HEK293 (cell line): ENCODE results near the gene LAMC2.

ENCODE experiments used
- CTCF ChIA-PET: fragments of 350-600 bp; formaldehyde crosslinking; extraction: SDS; loops from one replicate; lab custom pipeline; 2021; ENCODE audit warnings: antibody characterized with exemption; lab: Yijun Ruan, JAX
- POLR2A ChIA-PET: fragments of 300-600 bp; formaldehyde crosslinking; extraction: SDS; loops from one replicate; lab custom pipeline; 2020; ENCODE audit warnings: antibody characterized with exemption, inconsistent platforms; lab: Yijun Ruan, JAX
- H3K27ac ChIP-seq: fragments of 200-500 bp; sonication (Bioruptor generic); 2 replicates; pipeline ENCODE4 v1.5.1; 2014; ENCODE audit warnings: low read depth, low read length, control low read depth, inconsistent platforms; ENCODE audit errors: extremely low read depth
- H3K36me3 ChIP-seq, 2 experiments: fragments of 200-500 bp in 1 of 2; sonication (Bioruptor generic) in 1 of 2; 1 replicate in 1 of 2; 2 replicates in 1 of 2; pipeline ENCODE4 v1.5.1; 2014 to 2017; ENCODE audit warnings: inconsistent platforms in 2 of 2, low read length in 2 of 2; ENCODE audit not compliant: control insufficient read depth in 2 of 2, insufficient read depth in 1 of 2
- H3K4me1 ChIP-seq: fragments of 200-500 bp; sonication (Bioruptor generic); 2 replicates; pipeline ENCODE4 v1.5.1; 2014; ENCODE audit warnings: mild to moderate bottlenecking, low read length, inconsistent platforms; ENCODE audit not compliant: control insufficient read depth, insufficient read depth
- H3K4me3 ChIP-seq: 2 replicates; pipeline ENCODE4 v1.5.1; 2011; ENCODE audit warnings: low read depth, mild to moderate bottlenecking, control low read depth, low read length, moderate library complexity
- H3K9me3 ChIP-seq: fragments of 200-500 bp; sonication (Bioruptor generic); 2 replicates; pipeline ENCODE4 v1.5.1; 2014; ENCODE audit warnings: low read depth, low read length, inconsistent platforms; ENCODE audit not compliant: control insufficient read depth, insufficient read depth
- GLI4 ChIP-seq: fragments of 450-650 bp; formaldehyde crosslinking; IDR thresholded peaks from 2 replicates; pipeline ENCODE4 v1.5.1; 2016; ENCODE audit warnings: missing biosample characterization, missing genetic modification characterization
- HIC1 ChIP-seq: fragments of 450-650 bp; formaldehyde crosslinking; IDR thresholded peaks from 2 replicates; pipeline ENCODE4 v1.5.1; 2016; ENCODE audit warnings: missing biosample characterization, missing genetic modification characterization
- MEIS1 ChIP-seq: sonication (generic); formaldehyde crosslinking; IDR thresholded peaks from 2 replicates; pipeline ENCODE4 v1.8.1; 2022; ENCODE audit warnings: missing genetic modification reagents, mild to moderate bottlenecking, borderline replicate concordance
- ZBTB11 ChIP-seq: fragments of 450-650 bp; formaldehyde crosslinking; conservative IDR thresholded peaks from 2 replicates; pipeline ENCODE4 v1.5.1; 2016; ENCODE audit warnings: low read depth, missing biosample characterization, missing genetic modification characterization
- ZBTB20 ChIP-seq: fragments of 450-650 bp; formaldehyde crosslinking; IDR thresholded peaks from 2 replicates; pipeline ENCODE4 v1.5.1; 2016; ENCODE audit warnings: missing biosample characterization, missing genetic modification characterization
- ZFP41 ChIP-seq: fragments of 450-650 bp; formaldehyde crosslinking; IDR thresholded peaks from 2 replicates; pipeline ENCODE4 v1.5.1; 2016; ENCODE audit warnings: missing biosample characterization, missing genetic modification characterization, borderline replicate concordance
- ZNF10 ChIP-seq: fragments of 450-650 bp; formaldehyde crosslinking; IDR thresholded peaks from 2 replicates; pipeline ENCODE4 v1.5.1; 2017; ENCODE audit warnings: missing biosample characterization, missing genetic modification characterization
- ZNF18 ChIP-seq: fragments of 450-650 bp; formaldehyde crosslinking; IDR thresholded peaks from 2 replicates; pipeline ENCODE4 v1.5.1; 2016; ENCODE audit warnings: missing biosample characterization, missing genetic modification characterization
- ZNF366 ChIP-seq: fragments of 450-650 bp; formaldehyde crosslinking; conservative IDR thresholded peaks from 2 replicates; pipeline ENCODE4 v1.5.1; 2016; ENCODE audit warnings: missing biosample characterization, missing genetic modification characterization
- ZNF626 ChIP-seq: fragments of 450-650 bp; sonication (Bioruptor Pico); formaldehyde crosslinking; IDR thresholded peaks from 2 replicates; pipeline ENCODE4 v1.5.1; 2018; ENCODE audit warnings: missing biosample characterization, missing genetic modification characterization, inconsistent platforms
- ZNF670 ChIP-seq: fragments of 450-650 bp; formaldehyde crosslinking; IDR thresholded peaks from 2 replicates; pipeline ENCODE4 v1.5.1; 2016; ENCODE audit warnings: missing biosample characterization, missing genetic modification characterization, low read depth
- ZNF707 ChIP-seq: fragments of 450-650 bp; formaldehyde crosslinking; IDR thresholded peaks from 2 replicates; pipeline ENCODE4 v1.5.1; 2016; ENCODE audit warnings: missing biosample characterization, missing genetic modification characterization
- ZNF791 ChIP-seq: fragments of 450-650 bp; formaldehyde crosslinking; IDR thresholded peaks from 2 replicates; pipeline ENCODE4 v1.5.1; 2016; ENCODE audit warnings: missing biosample characterization, missing genetic modification characterization
- ZNF792 ChIP-seq: fragments of 450-650 bp; formaldehyde crosslinking; IDR thresholded peaks from 2 replicates; pipeline ENCODE4 v1.5.1; 2016; ENCODE audit warnings: missing biosample characterization, missing genetic modification characterization

The LAMC2 gene

GRCh38 chr1:183241471-183241870, 55.4 kb downstream of the LAMC2 start:
- TF ChIP-seq GLI4 (tag by site-specific recombination) (no peak), ZNF792 (tag by site-specific recombination) (no peak), ZNF791 (no peak), ZNF670 (no peak), ZNF18 (tag by site-specific recombination) (no peak)
- no peaks in the 10 kb centered on the region for H3K36me3 ChIP-seq
- ChIA-PET CTCF (interaction anchor here (10.3 kb wide), 1 partner anchor 17 kb away, joined by 135 read pairs; no protein-coding TSS in a partner anchor), POLR2A (no interaction called here)
- H3K27ac ChIP-seq, result no peak overlapping the region
- H3K9me3 ChIP-seq, result no peaks in the 10 kb centered on the region
- H3K4me1 ChIP-seq, result no peaks in the 10 kb centered on the region; the same call in 1 of the 2 replicates
- no peak overlapping the region for H3K4me3 ChIP-seq

GRCh38 chr1:183242556-183242955, 56.5 kb downstream of the LAMC2 start:
- H3K36me3 ChIP-seq, result no peaks in the 10 kb centered on the region
- CTCF ChIA-PET, result interaction anchor here (0.6 to 10.3 kb wide), 4 partner anchors 18 to 429 kb away, joined by 3 to 135 read pairs (median 3); no protein-coding TSS in a partner anchor
- H3K9me3 ChIP-seq, result no peaks in the 10 kb centered on the region
- no peak overlapping the region for H3K4me3 ChIP-seq
- POLR2A ChIA-PET, result no interaction called here
- no peak overlapping the region for H3K27ac ChIP-seq
- TF ChIP-seq ZBTB11 (tag by site-specific recombination) (no peak), ZNF366 (tag by site-specific recombination) (no peak), ZNF707 (tag by site-specific recombination) (no peak), ZNF10 (tag by site-specific recombination) (no peak), HIC1 (tag by site-specific recombination) (no peak)
- H3K4me1 ChIP-seq, result no peaks in the 10 kb centered on the region

- H3K36me3 ChIP-seq, result no peaks in the 10 kb centered on the region
These were observed 57.3 kb downstream of the LAMC2 start for GRCh38 chr1:183243161-183244050.

More at GRCh38 chr1:183243161-183244050, 57.3 kb downstream of the LAMC2 start:
- CTCF ChIA-PET, result interaction anchor here (0.7 to 10.3 kb wide), 4 partner anchors 9 to 412 kb away, joined by 3 to 135 read pairs (median 6); no protein-coding TSS in a partner anchor
- no peak overlapping the region for H3K4me3 ChIP-seq
- no peak overlapping the region for H3K27ac ChIP-seq
- TF ChIP-seq ZBTB20 (tag by site-specific recombination) (peak; percentile 44; the same call in 1 of the 2 replicates), ZNF626 (tag by site-specific recombination) (no peak), MEIS1 (CRISPR knock-in tag) (no peak), ZFP41 (no peak)
- TF ChIP-seq, all 188 proteins: peak for 1
- Histone ChIP-seq H3K9me3 (no peaks in the 10 kb centered on the region), H3K4me1 (no peaks in the 10 kb centered on the region)
- POLR2A ChIA-PET, result no interaction called here
